Retinal pigment epithelial cell (primary cell): ENCODE data around the gene KCNJ11.

Experiments
- DNase-seq: peaks from one replicate; pipeline ENCODE4 v3.0.0-alpha.2; 2010; ENCODE audit warnings: low read depth
- H3K4me3 ChIP-seq: 2 replicates; pipeline ENCODE4 v1.5.1; 2011; ENCODE audit warnings: mild to moderate bottlenecking, low read length, control low read depth, moderate library complexity
- CTCF ChIP-seq: conservative IDR thresholded peaks from 2 replicates; pipeline ENCODE4 v1.5.1; 2011; ENCODE audit warnings: low read depth, low read length, control low read depth, inconsistent platforms

Gene KCNJ11

GRCh38 chr11:17381156-17381555 lies 7.3 kb downstream of the KCNJ11 start:
- no peak for TF ChIP-seq CTCF
- no peak for DNase-seq
- H3K4me3 ChIP-seq, result no peak overlapping the region

- no peak for TF ChIP-seq CTCF
- no peak overlapping the region for H3K4me3 ChIP-seq
- no peak for DNase-seq
Observed at GRCh38 chr11:17379383-17380180, 8.9 kb downstream of the KCNJ11 start.

GRCh38 chr11:17378655-17379054 lies 9.8 kb downstream of the KCNJ11 start:
- no peak overlapping the region for H3K4me3 ChIP-seq
- DNase-seq, result no peak
- TF ChIP-seq CTCF, result no peak

- H3K4me3 ChIP-seq, result no peak overlapping the region
- no peak for DNase-seq
- no peak for TF ChIP-seq CTCF
Observed at GRCh38 chr11:17376493-17376892, 12.0 kb downstream of the KCNJ11 start.

- no peak overlapping the region for H3K4me3 ChIP-seq
- no peak for TF ChIP-seq CTCF
- DNase-seq, result no peak
Observed at GRCh38 chr11:17375547-17375946, 12.9 kb downstream of the KCNJ11 start.

GRCh38 chr11:17371614-17372013 lies 16.8 kb downstream of the KCNJ11 start:
- no peak for DNase-seq
- no peak overlapping the region for H3K4me3 ChIP-seq
- TF ChIP-seq CTCF, result no peak

GRCh38 chr11:17369684-17370243 lies 18.7 kb downstream of the KCNJ11 start:
- no peak for DNase-seq
- TF ChIP-seq CTCF, result no peak
- H3K4me3 ChIP-seq, result no peak overlapping the region
